Progenitor cell of endocrine pancreas (in vitro differentiated cells): ENCODE data around the gene ACP2. TPM values are rescaled to one million over a fixed set of nuclear protein-coding genes. Genes with fewer than 3 reads are reported as not detected.
A peak's percentile ranks its signal among the peaks of the same experiment; 100 is the strongest.

Source experiments
- DNase-seq: peaks from one replicate; pipeline ENCODE4 v3.0.0; 2021; ENCODE audit warnings: low spot score; ENCODE audit not compliant: unreplicated experiment
- H3K27ac Mint-ChIP-seq: 2 replicates; pipeline ENCODE4 v1.8.0; 2021; ENCODE audit warnings: mild to moderate bottlenecking, moderate library complexity, mixed read lengths
- H3K27me3 Mint-ChIP-seq: 2 replicates; pipeline ENCODE4 v1.8.0; 2021; ENCODE audit warnings: mixed read lengths
- H3K36me3 Mint-ChIP-seq: 2 replicates; pipeline ENCODE4 v1.8.0; 2022; ENCODE audit warnings: mixed read lengths; ENCODE audit not compliant: insufficient read depth
- H3K4me1 Mint-ChIP-seq: 2 replicates; pipeline ENCODE4 v1.8.0; 2021; ENCODE audit warnings: low read depth, mixed read lengths
- H3K4me3 Mint-ChIP-seq: 2 replicates; pipeline ENCODE4 v1.8.0; 2021; ENCODE audit warnings: low read depth, mild to moderate bottlenecking, moderate library complexity, mixed read lengths
- H3K9me3 Mint-ChIP-seq: 2 replicates; pipeline ENCODE4 v1.8.0; 2021; ENCODE audit warnings: low read depth, mixed read lengths
- CTCF ChIP-seq: fragments of 200-600 bp; sonication (generic); IDR thresholded peaks from one replicate; pipeline ENCODE4 v1.5.0; 2021; ENCODE audit warnings: antibody characterized with exemption, mild to moderate bottlenecking; ENCODE audit not compliant: unreplicated experiment
- total RNA-seq: library from RNA; stranded (reverse); gene quantifications from 2 replicates; pipeline ENCODE4 v1.2.1, GENCODE V29; 2021

Gene ACP2
- total RNA-seq, 1 donor from 2014 or later = 60.2 TPM

- Mint-ChIP-seq H3K9me3 (no peaks in the 10 kb centered on the region), H3K36me3 (peaks cover 8% of the 10 kb centered on the region), H3K4me1 (peaks cover 30% of the 10 kb centered on the region), H3K27ac (peak overlapping the region; percentile 81), H3K27me3 (no peaks in the 10 kb centered on the region), H3K4me3 (peak overlapping the region; percentile 80)
- no peak for TF ChIP-seq CTCF
- DNase-seq = no peak
These were observed 23.5 kb upstream of the ACP2 start for GRCh38 chr11:47271961-47272661.

DNA sequence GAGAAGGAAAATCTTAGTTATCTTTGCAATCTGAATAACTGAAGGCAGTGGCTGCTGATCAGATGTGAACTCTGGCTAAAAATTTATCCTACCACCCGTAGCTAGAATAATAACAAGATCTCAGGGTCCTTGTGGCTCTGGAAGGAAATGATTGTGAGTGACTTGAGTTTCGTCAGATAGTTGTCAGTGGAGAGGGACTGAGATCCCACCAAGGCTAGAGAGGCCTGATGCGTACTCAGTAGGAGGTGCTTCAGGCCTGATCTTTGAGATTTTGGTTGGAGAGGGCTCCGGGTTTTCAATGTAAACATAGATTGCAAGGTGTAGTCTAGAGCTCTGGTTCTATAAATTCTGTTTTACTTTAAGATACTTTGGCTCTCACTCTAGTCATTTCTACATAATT, 22.7 kb upstream of the ACP2 start:
- Mint-ChIP-seq H3K4me3 (peak overlapping the region; percentile 80), H3K4me1 (peaks cover 30% of the 10 kb centered on the region), H3K36me3 (peaks cover 8% of the 10 kb centered on the region), H3K27me3 (no peaks in the 10 kb centered on the region), H3K27ac (peak overlapping the region; percentile 47), H3K9me3 (no peaks in the 10 kb centered on the region)
- TF ChIP-seq CTCF = no peak
- DNase-seq = no peak

- peak overlapping the region; percentile 80 for H3K4me3 Mint-ChIP-seq
- peaks cover 30% of the 10 kb centered on the region for H3K4me1 Mint-ChIP-seq
- no peak for DNase-seq
- H3K27ac Mint-ChIP-seq = peak overlapping the region; percentile 47
- no peaks in the 10 kb centered on the region for H3K9me3 Mint-ChIP-seq
- TF ChIP-seq CTCF = no peak
- H3K36me3 Mint-ChIP-seq = peaks cover 2% of the 10 kb centered on the region
- no peaks in the 10 kb centered on the region for H3K27me3 Mint-ChIP-seq
These were observed 22.0 kb upstream of the ACP2 start for GRCh38 chr11:47270331-47271271.

DNA sequence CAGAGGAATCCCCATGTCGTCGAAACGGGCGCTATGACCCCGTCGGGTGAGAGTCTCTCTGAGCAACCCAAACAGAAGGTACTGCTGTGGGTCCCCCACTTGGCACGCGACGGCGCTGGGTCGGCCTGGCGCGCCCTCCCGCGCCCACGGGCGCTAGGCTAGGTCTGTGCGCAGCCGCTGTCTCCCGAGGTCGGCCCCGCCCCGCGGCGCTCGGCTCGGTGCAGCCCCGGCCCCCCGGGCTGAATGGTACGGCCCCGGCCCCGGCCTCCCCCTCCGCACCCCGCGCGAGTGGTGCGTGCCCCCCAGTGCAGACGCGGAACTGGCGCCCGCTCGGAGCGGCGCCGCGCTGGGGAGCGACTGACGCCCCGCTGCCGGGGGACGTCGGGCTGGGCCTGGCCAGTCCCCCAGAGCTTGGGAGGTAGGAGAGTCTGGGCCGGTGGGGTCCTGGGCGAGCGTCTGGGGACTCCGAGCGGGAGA, 21.3 kb upstream of the ACP2 start, which contains the start of gene MADD:
Gene MADD, plus strand, starts transcription at position 305 of the 477 bp plus-strand sequence.
- DNase-seq = peak; percentile 76
- H3K4me1 Mint-ChIP-seq = peaks cover 30% of the 10 kb centered on the region
- no peak for TF ChIP-seq CTCF
- no peaks in the 10 kb centered on the region for H3K9me3 Mint-ChIP-seq
- no peaks in the 10 kb centered on the region for H3K27me3 Mint-ChIP-seq
- peaks cover 1% of the 10 kb centered on the region for H3K36me3 Mint-ChIP-seq
- peak within 1 kb of the TSS; percentile 97 for H3K27ac Mint-ChIP-seq
- H3K4me3 Mint-ChIP-seq = peak within 1 kb of the TSS; percentile 94
